Peyer's patch (tissue), 4 donors: ENCODE data around the gene BFSP2. TPM values are rescaled to one million over a fixed set of nuclear protein-coding genes. Genes with fewer than 3 reads are reported as not detected.

Experiments
- DNase-seq, 3 donors: peaks; one replicate each; pipeline ENCODE4 v3.0.0-alpha.2; 2017 to 2019
- H3K27ac ChIP-seq, 4 donors: fragments of 200-600 bp; sonication (generic); one replicate each; pipeline ENCODE4 v1.5.1; 2016 to 2019
- H3K27me3 ChIP-seq, 2 donors: fragments of 200-600 bp; sonication (generic); one replicate each; pipeline ENCODE4 v1.5.1; 2019
- H3K36me3 ChIP-seq, 3 donors: fragments of 200-600 bp; sonication (generic); one replicate each; pipeline ENCODE4 v1.5.1; 2016 to 2019
- H3K4me1 ChIP-seq, 4 donors: fragments of 200-600 bp; sonication (generic); one replicate each; pipeline ENCODE4 v1.5.1; 2016 to 2019
- H3K4me3 ChIP-seq, 4 donors: fragments of 200-600 bp; sonication (generic); 1 replicate in 3 of 4; 2 replicates in 1 of 4; pipeline ENCODE4 v1.5.1; 2016 to 2019; ENCODE audit warnings: mild to moderate bottlenecking in 1 of 4
- H3K9me3 ChIP-seq, 4 donors: fragments of 200-600 bp; sonication (generic); one replicate each; pipeline ENCODE4 v1.5.1; 2016 to 2019; ENCODE audit warnings: mild to moderate bottlenecking in 1 of 4
- CTCF ChIP-seq, 6 experiments: fragments of 450-650 bp in 4 of 6; fragments of 200-600 bp in 2 of 6; sonication (generic) in 1 of 6; IDR thresholded peaks; one replicate each; pipeline ENCODE4 v1.5.1; 2017 to 2019; ENCODE audit warnings: antibody characterized with exemption in 6 of 6, mild to moderate bottlenecking in 3 of 6, moderate library complexity in 1 of 6
- POLR2A ChIP-seq, 2 donors: fragments of 450-650 bp; IDR thresholded peaks; one replicate each; pipeline ENCODE4 v1.5.1; 2017; ENCODE audit warnings: antibody characterized with exemption in 2 of 2, mild to moderate bottlenecking in 2 of 2, moderate library complexity in 2 of 2
- total RNA-seq, 4 donors: library from RNA; depleted of rRNA; stranded (reverse); fragments of >200 nt; gene quantifications; one replicate each; pipeline ENCODE4 v1.1.0, GENCODE V29; 2016

The BFSP2 gene
- total RNA-seq, 4 donors from 2014 or later = not detected

- no peak for TF ChIP-seq POLR2A (IDR thresholded peaks at IDR 0.05)
- TF ChIP-seq CTCF (IDR thresholded peaks at IDR 0.05) = no peak
- Histone ChIP-seq H3K27me3 (no peaks in the 10 kb centered on the region), H3K4me3 (no peak overlapping the region), H3K4me1 (no peaks in the 10 kb centered on the region), H3K9me3 (no peaks in the 10 kb centered on the region), H3K36me3 (no peaks in the 10 kb centered on the region), H3K27ac (no peak overlapping the region)
- no peak for DNase-seq
Observed at GRCh38 chr3:133393204-133393603, 6.7 kb upstream of the BFSP2 start.

GRCh38 chr3:133393691-133394474, 6.0 kb upstream of the BFSP2 start:
- Histone ChIP-seq H3K4me1 (no peaks in the 10 kb centered on the region), H3K9me3 (no peaks in the 10 kb centered on the region), H3K27me3 (no peaks in the 10 kb centered on the region), H3K27ac (no peak overlapping the region), H3K36me3 (no peaks in the 10 kb centered on the region), H3K4me3 (no peak overlapping the region)
- no peak for DNase-seq
- no peak for TF ChIP-seq CTCF (IDR thresholded peaks at IDR 0.05)
- TF ChIP-seq POLR2A (IDR thresholded peaks at IDR 0.05) = no peak

DNA sequence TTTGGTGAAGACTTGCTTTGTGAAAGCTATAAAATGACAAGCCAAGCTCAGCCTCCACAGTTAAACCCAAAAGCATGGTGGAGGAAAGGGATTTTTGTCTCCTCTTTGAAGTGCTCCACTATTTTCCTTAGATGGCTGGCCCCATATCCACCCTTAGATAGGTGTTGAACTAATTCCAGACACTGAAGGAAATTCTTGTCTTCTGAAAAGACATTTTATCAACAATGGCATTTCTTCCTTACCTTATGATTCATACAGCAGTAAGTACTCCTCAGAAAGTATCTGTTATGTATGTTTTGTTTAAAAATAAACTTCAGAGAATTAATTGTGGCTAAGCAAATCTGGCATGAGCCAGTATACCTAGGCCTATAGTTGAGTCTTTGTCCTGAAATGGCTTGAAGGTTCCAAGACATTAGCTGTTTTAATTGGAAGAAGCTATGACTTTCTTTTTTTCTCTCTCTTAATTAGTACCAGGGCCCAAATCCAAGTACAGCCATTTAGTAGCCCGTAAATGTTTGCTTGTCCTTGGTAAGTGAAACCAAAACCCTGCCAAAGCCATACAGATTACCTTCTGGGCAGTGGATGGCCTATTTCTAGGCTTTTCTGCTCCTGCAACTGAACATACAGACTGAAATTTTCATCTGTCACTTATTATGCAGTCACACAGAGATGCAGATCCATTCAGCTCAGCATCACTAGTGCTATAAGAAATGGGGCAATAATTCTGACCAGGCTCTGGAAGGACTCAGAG, 5.1 kb upstream of the BFSP2 start:
- no peak for DNase-seq
- no peak overlapping the region for H3K4me3 ChIP-seq
- no peaks in the 10 kb centered on the region for H3K27me3 ChIP-seq
- no peak overlapping the region for H3K27ac ChIP-seq
- no peak for TF ChIP-seq CTCF (IDR thresholded peaks at IDR 0.05)
- no peaks in the 10 kb centered on the region for H3K9me3 ChIP-seq
- no peaks in the 10 kb centered on the region for H3K4me1 ChIP-seq
- H3K36me3 ChIP-seq = no peaks in the 10 kb centered on the region

- DNase-seq = peak in 1 of 3 donors; percentile 2
- no peak overlapping the region for H3K4me3 ChIP-seq
- no peaks in the 10 kb centered on the region for H3K9me3 ChIP-seq
- H3K4me1 ChIP-seq = no peaks in the 10 kb centered on the region
- H3K36me3 ChIP-seq = no peaks in the 10 kb centered on the region
- TF ChIP-seq POLR2A (IDR thresholded peaks at IDR 0.05) (no peak), CTCF (IDR thresholded peaks at IDR 0.05) (no peak)
- H3K27me3 ChIP-seq = no peaks in the 10 kb centered on the region
- no peak overlapping the region for H3K27ac ChIP-seq
Observed at GRCh38 chr3:133396906-133397305, 3.0 kb upstream of the BFSP2 start.

- DNase-seq = no peak
Observed at GRCh38 chr3:133401374-133402135, 1.7 kb downstream of the BFSP2 start.

More at GRCh38 chr3:133401374-133402135, 1.7 kb downstream of the BFSP2 start:
- no peaks in the 10 kb centered on the region for H3K36me3 ChIP-seq
- TF ChIP-seq POLR2A (IDR thresholded peaks at IDR 0.05) = no peak
- no peak for TF ChIP-seq CTCF (IDR thresholded peaks at IDR 0.05)
- H3K4me1 ChIP-seq = no peaks in the 10 kb centered on the region
- no peaks in the 10 kb centered on the region for H3K27me3 ChIP-seq
- no peak overlapping the region for H3K4me3 ChIP-seq
- no peaks in the 10 kb centered on the region for H3K9me3 ChIP-seq
- no peak overlapping the region for H3K27ac ChIP-seq
